Heart left ventricle (tissue), 16 donors: ENCODE data around the gene TNPO3. TPM values are rescaled to one million over a fixed set of nuclear protein-coding genes. Genes with fewer than 3 reads are reported as not detected.

ENCODE experiments used
- ATAC-seq, 4 donors: fragments of 200-7000 bp; cut with Tn5 transposase; one replicate each; pipeline ENCODE4 v1.9.1; 2020 to 2022; ENCODE audit warnings: moderate library complexity in 4 of 4, mild to moderate bottlenecking in 3 of 4, moderate number of reproducible peaks in 1 of 4
- DNase-seq, 5 donors: peaks; one replicate each; pipeline ENCODE4 v3.0.0-alpha.2; 2020
- H3K27ac ChIP-seq, 12 donors: fragments of 200-600 bp; sonication (generic) in 4 of 12; one replicate each; pipeline versions ENCODE4 v1.5.0 to v1.8.0; 2016 to 2022; ENCODE audit warnings: mild to moderate bottlenecking in 2 of 12
- H3K27me3 ChIP-seq, 9 donors: fragments of 200-600 bp; sonication (generic) in 2 of 9; one replicate each; pipeline versions ENCODE4 v1.5.1 to v1.8.0; 2016 to 2022; ENCODE audit warnings: mild to moderate bottlenecking in 3 of 9
- H3K36me3 ChIP-seq, 9 donors: fragments of 200-600 bp; sonication (generic) in 2 of 9; one replicate each; pipeline versions ENCODE4 v1.5.0 to v1.8.0; 2018 to 2022; ENCODE audit warnings: mild to moderate bottlenecking in 2 of 9
- H3K4me1 ChIP-seq, 12 donors: fragments of 200-600 bp; sonication (generic) in 4 of 12; one replicate each; pipeline versions ENCODE4 v1.5.0 to v1.8.0; 2016 to 2022; ENCODE audit warnings: mild to moderate bottlenecking in 3 of 12
- H3K4me3 ChIP-seq, 12 donors: fragments of 200-600 bp; sonication (generic) in 4 of 12; one replicate each; pipeline versions ENCODE4 v1.5.0 to v1.8.0; 2017 to 2022; ENCODE audit warnings: mild to moderate bottlenecking in 9 of 12, moderate library complexity in 4 of 12
- H3K9me3 ChIP-seq, 12 donors: fragments of 200-600 bp; sonication (generic) in 4 of 12; one replicate each; pipeline versions ENCODE4 v1.5.0 to v1.8.0; 2016 to 2022; ENCODE audit warnings: mild to moderate bottlenecking in 1 of 12
- POLR2A ChIP-seq, 2 donors: fragments of 450-650 bp; IDR thresholded peaks; one replicate each; pipeline ENCODE4 v1.6.1; 2017; ENCODE audit warnings: antibody characterized with exemption in 2 of 2, mild to moderate bottlenecking in 2 of 2, moderate library complexity in 2 of 2
- WGBS, 4 donors: extraction: QIAGEN DNeasy Blood & Tissue Kit in 2 of 4; methylation state at CpG; one replicate each; pipeline versions ENCODE4 v1.1.5 to v1.1.7; 2013 to 2018; 5-methylcytosine and 5-hydroxymethylcytosine counted together
- intact Hi-C, 10 donors: fragments of 100-400 bp; cut with DNase I; formaldehyde crosslinking; loops; one replicate each; pipeline versions ENCODE4 v1.11.1 to v1.14.2; 2022
- polyA plus RNA-seq, 2 donors: library from polyadenylated mRNA; stranded (reverse); fragments of 200-250 nt; gene quantifications; one replicate each; pipeline ENCODE4 v1.2.3, GENCODE V29; 2013
- total RNA-seq, 9 donors: library from RNA; depleted of rRNA in 2 of 9; stranded (reverse); fragments of >200 nt in 2 of 9; fragmentation: NEBNext Ultra II Directional in 3 of 9; extraction: Animal tissue kit (Norgen Biotek cat#: 25700) in 3 of 9; gene quantifications; one replicate each; pipeline versions ENCODE4 v1.1.0 to v1.2.4, GENCODE V29; 2016 to 2023
- TF ChIP-seq, protein P1 (sequence below), 12 donors: fragments of 200-600 bp; sonication (generic) in 4 of 12; IDR thresholded peaks; one replicate each; pipeline versions ENCODE4 v1.5.0 to v1.8.0; 2018 to 2022; ENCODE audit warnings: antibody characterized with exemption in 12 of 12, mild to moderate bottlenecking in 5 of 12
- donor health status: ischemic (EF 13 %, LVEDD 7.1; RV severe dilation, severe dysfunction).
- donor health status: healthy with polysubstance abuse.
- donor health status: DM: no; HTN: yes; CAD: no.
- donor health status: DM: no; HTN: no; CAD: no.
- donor health status: ischemic (EF 25% LVEDD 6.9; RV normal size, moderate dysfunction).
- donor health status: ischemic (EF 25% LVEDD 5.7; RV mildly dilated, moderate dysfunction).
- donor health status: healthy.
- donor health status: DM: yes; HTN: yes; CAD: no.
- donor health status: ischemic (EF 35%, LVEDD 5.7; RV mildly dilated, moderate dysfunction).
- donor health status: nonischemic (EF 11% LVEDD 7.7; RV severe dilation, severe dysfunction).
- donor health status: DM: yes; HTN: yes; CAD: no.
- donor health status: PGD.
- donor health status: ischemic (EF 29% LVEDD 5.4; RV normal size, mild dysfunction).
- donor health status: nonischemic (EF 23%, LVEDD 6.1; RV moderate dilation, normal function).

TNPO3 gene
- total and polyA plus RNA-seq, 11 donors: 11.0 to 42.4 (median 31.3) TPM

DNA sequence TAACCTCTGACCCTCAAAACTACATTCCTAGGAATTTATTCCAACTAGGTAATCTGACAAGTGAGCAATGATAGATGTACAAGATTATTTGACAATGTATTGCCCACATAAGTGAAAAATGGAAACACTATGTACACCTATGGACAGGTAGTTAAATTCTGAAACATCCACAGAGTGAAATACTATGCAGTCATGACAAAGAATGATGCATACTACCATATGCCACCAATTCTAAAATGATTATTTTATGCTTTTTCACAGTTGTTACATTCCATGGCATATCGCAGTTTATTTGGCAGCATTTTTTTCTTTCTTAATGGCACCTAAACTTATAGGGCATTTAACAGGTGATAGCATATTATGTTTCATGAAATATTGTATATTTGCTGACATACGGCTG is 20.1 kb upstream of the TNPO3 start:
- H3K27me3 ChIP-seq: peaks cover 0 to 19% (median 0%) of the 10 kb centered on the region in 9 donors
- intact Hi-C loops: no loop called here
- H3K36me3 ChIP-seq: no peaks in the 10 kb centered on the region
- DNase-seq (no peak), ATAC-seq (no peak)
- peaks cover 0 to 16% (median 0%) of the 10 kb centered on the region in 12 donors for H3K4me1 ChIP-seq
- TF ChIP-seq, protein P1, sequence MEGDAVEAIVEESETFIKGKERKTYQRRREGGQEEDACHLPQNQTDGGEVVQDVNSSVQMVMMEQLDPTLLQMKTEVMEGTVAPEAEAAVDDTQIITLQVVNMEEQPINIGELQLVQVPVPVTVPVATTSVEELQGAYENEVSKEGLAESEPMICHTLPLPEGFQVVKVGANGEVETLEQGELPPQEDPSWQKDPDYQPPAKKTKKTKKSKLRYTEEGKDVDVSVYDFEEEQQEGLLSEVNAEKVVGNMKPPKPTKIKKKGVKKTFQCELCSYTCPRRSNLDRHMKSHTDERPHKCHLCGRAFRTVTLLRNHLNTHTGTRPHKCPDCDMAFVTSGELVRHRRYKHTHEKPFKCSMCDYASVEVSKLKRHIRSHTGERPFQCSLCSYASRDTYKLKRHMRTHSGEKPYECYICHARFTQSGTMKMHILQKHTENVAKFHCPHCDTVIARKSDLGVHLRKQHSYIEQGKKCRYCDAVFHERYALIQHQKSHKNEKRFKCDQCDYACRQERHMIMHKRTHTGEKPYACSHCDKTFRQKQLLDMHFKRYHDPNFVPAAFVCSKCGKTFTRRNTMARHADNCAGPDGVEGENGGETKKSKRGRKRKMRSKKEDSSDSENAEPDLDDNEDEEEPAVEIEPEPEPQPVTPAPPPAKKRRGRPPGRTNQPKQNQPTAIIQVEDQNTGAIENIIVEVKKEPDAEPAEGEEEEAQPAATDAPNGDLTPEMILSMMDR (IDR thresholded peaks at IDR 0.05): no peak
- no peak for TF ChIP-seq POLR2A (IDR thresholded peaks at IDR 0.05)
- peaks cover 0 to 3% (median 0%) of the 10 kb centered on the region in 12 donors for H3K9me3 ChIP-seq
- H3K27ac ChIP-seq: no peak overlapping the region
- H3K4me3 ChIP-seq: no peak overlapping the region
- WGBS, 4 donors: 92 to 97% (median 96%) methylated on average over 2 of the region's 2 CpGs

DNA sequence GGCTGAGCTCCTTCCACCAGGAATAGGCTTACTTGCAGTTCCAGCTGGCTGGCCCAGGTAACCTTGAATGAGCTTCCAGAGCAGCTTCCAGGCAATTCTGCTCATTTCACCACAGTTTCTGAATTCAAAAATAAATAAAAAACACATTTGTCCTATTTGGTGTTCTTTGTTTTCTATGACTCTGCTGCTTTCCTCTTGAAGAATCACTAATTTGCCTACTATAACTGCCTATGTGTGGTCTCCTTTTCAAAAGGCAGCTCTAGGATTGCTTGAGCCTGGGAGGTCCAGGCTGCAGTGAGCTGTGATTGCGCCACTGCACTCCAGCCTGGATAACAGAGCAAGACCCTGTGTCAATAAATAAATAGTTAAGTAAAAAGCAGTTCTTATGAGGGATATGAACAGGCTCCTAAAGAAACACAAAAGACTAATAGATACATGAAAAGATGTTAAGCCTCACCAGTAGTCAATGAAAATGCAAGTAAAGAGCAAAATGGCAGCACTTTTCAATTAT is 19.5 kb upstream of the TNPO3 start:
- TF ChIP-seq, protein P1 (IDR thresholded peaks at IDR 0.05): no peak
- no peak for TF ChIP-seq POLR2A (IDR thresholded peaks at IDR 0.05)
- intact Hi-C loops: no loop called here
- Histone ChIP-seq H3K27ac (no peak overlapping the region), H3K4me3 (no peak overlapping the region), H3K4me1 (peaks cover 0 to 16% (median 0%) of the 10 kb centered on the region in 12 donors), H3K36me3 (no peaks in the 10 kb centered on the region), H3K27me3 (peaks cover 0 to 22% (median 0%) of the 10 kb centered on the region in 9 donors), H3K9me3 (peaks cover 0 to 3% (median 0%) of the 10 kb centered on the region in 12 donors)
- ATAC-seq (no peak), DNase-seq (no peak)
- 89 to 96% (median 91%) methylated on average over 1 of the region's 1 CpG for WGBS, 4 donors

DNA sequence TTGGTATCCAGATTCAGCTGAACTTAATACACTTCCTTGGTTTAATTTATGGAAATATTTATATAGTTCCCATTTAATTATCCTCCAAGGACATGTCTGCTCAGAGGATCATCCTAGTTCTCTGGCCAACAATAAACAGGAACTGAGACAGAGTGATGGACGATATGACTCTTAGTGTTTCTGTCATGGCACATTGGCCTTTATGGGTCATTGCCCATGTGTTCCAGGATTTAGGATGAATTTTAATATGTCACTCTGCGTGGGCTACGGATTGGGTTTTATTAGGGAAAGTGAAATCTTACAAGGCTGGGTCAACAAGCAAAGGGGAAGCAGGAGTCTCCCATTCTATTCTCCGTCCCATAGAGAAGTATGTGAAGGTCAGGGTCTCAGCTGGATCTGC is 18.8 kb upstream of the TNPO3 start:
- Histone ChIP-seq H3K27me3 (peaks cover 0 to 29% (median 0%) of the 10 kb centered on the region in 9 donors), H3K27ac (no peak overlapping the region), H3K36me3 (no peaks in the 10 kb centered on the region), H3K9me3 (peaks cover 0 to 3% (median 0%) of the 10 kb centered on the region in 12 donors), H3K4me1 (peaks cover 0 to 21% (median 0%) of the 10 kb centered on the region in 12 donors), H3K4me3 (no peak overlapping the region)
- 75 to 82% (median 80%) methylated on average over 4 of the region's 4 CpGs for WGBS, 4 donors
- no peak for TF ChIP-seq POLR2A (IDR thresholded peaks at IDR 0.05)
- TF ChIP-seq, protein P1 (IDR thresholded peaks at IDR 0.05): no peak
- DNase-seq (no peak), ATAC-seq (no peak)
- intact Hi-C loops: no loop called here

DNA sequence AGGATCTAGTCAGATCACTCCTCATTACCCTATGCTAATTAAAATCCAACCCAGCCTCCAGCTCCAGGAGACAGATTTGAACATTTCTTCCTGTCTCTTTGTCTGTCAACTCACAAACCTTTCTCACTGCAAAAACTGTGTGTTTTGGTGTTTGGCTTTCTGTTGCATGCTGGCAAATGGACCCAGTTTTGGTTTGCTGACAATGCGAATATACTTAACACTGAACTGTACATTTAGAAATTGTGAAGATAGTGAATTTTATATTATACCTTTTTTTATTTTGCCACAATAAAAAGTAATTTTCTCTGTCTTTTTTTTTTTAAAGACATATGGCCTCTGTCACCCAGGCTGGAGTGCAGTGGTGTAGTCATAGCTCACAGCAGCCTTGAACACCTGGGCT is 18.3 kb upstream of the TNPO3 start:
- 91 to 100% (median 96%) methylated on average over 1 of the region's 1 CpG for WGBS, 4 donors
- Histone ChIP-seq H3K4me1 (peaks cover 0 to 21% (median 0%) of the 10 kb centered on the region in 12 donors), H3K36me3 (no peaks in the 10 kb centered on the region), H3K27ac (peak overlapping the region in 1 of 12 donors; percentile 30), H3K9me3 (peaks cover 0 to 3% (median 0%) of the 10 kb centered on the region in 12 donors), H3K4me3 (no peak overlapping the region), H3K27me3 (peaks cover 0 to 34% (median 0%) of the 10 kb centered on the region in 9 donors)
- no peak for DNase-seq
- TF ChIP-seq, protein P1 (IDR thresholded peaks at IDR 0.05): no peak
- TF ChIP-seq POLR2A (IDR thresholded peaks at IDR 0.05): no peak
- no peak for ATAC-seq
- intact Hi-C loops: no loop called here
